Nephron (organoid): ENCODE measurements around the gene HIPK2.

Experiments
- H3K27ac Mint-ChIP-seq, 3 experiments: 2 replicates each; pipeline ENCODE4 v1.8.0; 2020; ENCODE audit warnings: mixed read lengths in 3 of 3, mild to moderate bottlenecking in 2 of 3, moderate library complexity in 1 of 3
- H3K27me3 Mint-ChIP-seq: 2 replicates; pipeline ENCODE4 v1.8.0; 2021; ENCODE audit warnings: low read depth, mild to moderate bottlenecking, moderate library complexity, mixed read lengths
- H3K36me3 Mint-ChIP-seq: 2 replicates; pipeline ENCODE4 v1.8.0; 2020; ENCODE audit warnings: low read depth, mixed read lengths
- H3K4me1 Mint-ChIP-seq: 2 replicates; pipeline ENCODE4 v1.8.0; 2020; ENCODE audit warnings: mixed read lengths
- H3K4me3 Mint-ChIP-seq, 3 experiments: 2 replicates each; pipeline ENCODE4 v1.8.0; 2020; ENCODE audit warnings: mild to moderate bottlenecking in 3 of 3, mixed read lengths in 3 of 3, moderate library complexity in 2 of 3
- H3K9me3 Mint-ChIP-seq: 2 replicates; pipeline ENCODE4 v1.8.0; 2020; ENCODE audit warnings: mixed read lengths
- TF ChIP-seq, protein P1 (sequence below), 3 experiments: fragments of 200-600 bp; sonication (generic); IDR thresholded peaks; one replicate each; pipeline ENCODE4 v1.5.0; 2021; ENCODE audit warnings: antibody characterized with exemption in 3 of 3; ENCODE audit not compliant: unreplicated experiment in 3 of 3

HIPK2 gene

DNA sequence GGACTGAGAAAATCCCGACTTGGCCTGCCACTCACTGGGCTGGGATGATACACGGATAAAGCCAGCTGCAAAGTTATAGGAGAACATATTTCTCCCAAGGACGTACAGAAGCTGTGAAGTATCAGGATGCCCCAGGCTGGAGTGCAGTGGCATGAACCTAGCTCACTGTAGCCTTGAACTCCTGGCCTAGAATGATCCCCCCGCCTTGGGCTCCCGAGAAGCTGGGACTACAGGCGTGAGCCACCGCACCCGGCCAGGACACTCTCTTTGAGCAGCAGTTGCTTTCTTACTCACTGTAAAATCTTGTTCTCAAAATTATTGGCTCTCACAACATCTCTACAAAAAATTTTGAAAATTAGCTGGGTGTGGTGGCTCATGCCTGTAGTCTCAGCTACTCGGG lies 203.9 kb downstream of the HIPK2 start:
- Mint-ChIP-seq H3K27me3 (no peaks in the 10 kb centered on the region), H3K27ac (no peak overlapping the region), H3K4me3 (no peak overlapping the region), H3K36me3 (peaks cover 73% of the 10 kb centered on the region), H3K4me1 (peaks cover 7% of the 10 kb centered on the region), H3K9me3 (no peaks in the 10 kb centered on the region)
- TF ChIP-seq, protein P1, sequence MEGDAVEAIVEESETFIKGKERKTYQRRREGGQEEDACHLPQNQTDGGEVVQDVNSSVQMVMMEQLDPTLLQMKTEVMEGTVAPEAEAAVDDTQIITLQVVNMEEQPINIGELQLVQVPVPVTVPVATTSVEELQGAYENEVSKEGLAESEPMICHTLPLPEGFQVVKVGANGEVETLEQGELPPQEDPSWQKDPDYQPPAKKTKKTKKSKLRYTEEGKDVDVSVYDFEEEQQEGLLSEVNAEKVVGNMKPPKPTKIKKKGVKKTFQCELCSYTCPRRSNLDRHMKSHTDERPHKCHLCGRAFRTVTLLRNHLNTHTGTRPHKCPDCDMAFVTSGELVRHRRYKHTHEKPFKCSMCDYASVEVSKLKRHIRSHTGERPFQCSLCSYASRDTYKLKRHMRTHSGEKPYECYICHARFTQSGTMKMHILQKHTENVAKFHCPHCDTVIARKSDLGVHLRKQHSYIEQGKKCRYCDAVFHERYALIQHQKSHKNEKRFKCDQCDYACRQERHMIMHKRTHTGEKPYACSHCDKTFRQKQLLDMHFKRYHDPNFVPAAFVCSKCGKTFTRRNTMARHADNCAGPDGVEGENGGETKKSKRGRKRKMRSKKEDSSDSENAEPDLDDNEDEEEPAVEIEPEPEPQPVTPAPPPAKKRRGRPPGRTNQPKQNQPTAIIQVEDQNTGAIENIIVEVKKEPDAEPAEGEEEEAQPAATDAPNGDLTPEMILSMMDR (IDR thresholded peaks at IDR 0.05; ENCODE audit: unreplicated experiment in 3 of 3) = no peak

DNA sequence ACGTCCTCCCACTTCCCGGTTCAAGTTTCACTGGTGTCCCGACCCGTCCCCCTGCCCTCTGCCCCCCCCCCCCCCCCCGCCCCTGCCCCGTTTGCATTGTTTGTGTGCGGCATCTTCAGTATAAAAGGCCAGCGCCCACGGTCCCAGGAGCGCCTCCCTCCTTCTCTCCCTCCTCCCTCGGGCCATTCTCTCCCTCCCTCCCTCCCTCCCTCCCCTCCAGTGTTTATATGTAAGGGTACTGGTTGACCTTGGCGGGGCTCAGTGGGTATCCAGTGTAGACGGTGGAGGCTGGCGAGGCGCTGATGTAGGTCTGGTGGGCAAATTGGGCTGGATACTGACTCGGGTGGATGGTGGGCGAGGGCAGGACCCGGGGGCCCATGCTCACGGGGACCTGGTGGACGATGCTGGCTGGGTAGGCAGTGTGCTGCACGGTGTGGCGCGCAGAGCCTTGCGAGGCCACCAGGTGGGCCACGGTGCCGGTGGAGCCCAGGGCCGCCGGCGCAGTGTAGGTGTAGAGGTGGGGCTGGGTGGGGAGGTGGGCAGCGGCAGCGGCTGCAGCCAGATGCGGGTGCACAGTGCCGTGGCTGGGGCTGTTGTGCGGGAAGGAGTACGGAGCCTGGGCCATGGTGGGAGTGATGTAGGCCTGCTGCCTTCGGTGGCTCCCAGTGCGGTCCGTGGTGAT lies 205.0 kb downstream of the HIPK2 start:
- Mint-ChIP-seq H3K27ac (no peak overlapping the region), H3K4me1 (peaks cover 7% of the 10 kb centered on the region), H3K4me3 (no peak overlapping the region), H3K9me3 (no peaks in the 10 kb centered on the region), H3K36me3 (peaks cover 74% of the 10 kb centered on the region), H3K27me3 (no peaks in the 10 kb centered on the region)
- TF ChIP-seq, protein P1 (IDR thresholded peaks at IDR 0.05; ENCODE audit: unreplicated experiment in 3 of 3) = no peak

DNA sequence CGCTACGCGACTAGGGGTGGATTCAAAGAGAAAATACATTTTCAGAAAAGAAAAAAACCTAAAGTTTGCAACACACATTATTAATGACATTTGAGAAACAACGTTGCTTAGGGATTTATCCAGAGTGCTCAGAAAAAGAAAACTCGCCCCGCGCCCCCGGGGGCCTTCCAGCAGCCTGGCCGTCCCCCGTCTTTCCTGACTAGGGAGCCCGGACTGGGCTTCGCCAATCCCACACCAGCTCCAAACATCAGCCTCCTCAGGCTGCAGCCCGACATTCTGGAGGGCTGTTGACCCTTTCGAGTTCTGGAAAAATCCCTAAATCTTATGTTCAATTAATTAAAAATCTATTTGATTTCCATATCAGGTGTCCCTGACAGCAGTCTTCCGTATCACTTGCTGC lies 205.7 kb downstream of the HIPK2 start:
- no peak overlapping the region for H3K27ac Mint-ChIP-seq
- H3K36me3 Mint-ChIP-seq = peaks cover 73% of the 10 kb centered on the region
- TF ChIP-seq, protein P1 (IDR thresholded peaks at IDR 0.05; ENCODE audit: unreplicated experiment in 3 of 3) = no peak
- no peaks in the 10 kb centered on the region for H3K9me3 Mint-ChIP-seq
- no peak overlapping the region for H3K4me3 Mint-ChIP-seq
- H3K4me1 Mint-ChIP-seq = peaks cover 7% of the 10 kb centered on the region
- no peaks in the 10 kb centered on the region for H3K27me3 Mint-ChIP-seq

DNA sequence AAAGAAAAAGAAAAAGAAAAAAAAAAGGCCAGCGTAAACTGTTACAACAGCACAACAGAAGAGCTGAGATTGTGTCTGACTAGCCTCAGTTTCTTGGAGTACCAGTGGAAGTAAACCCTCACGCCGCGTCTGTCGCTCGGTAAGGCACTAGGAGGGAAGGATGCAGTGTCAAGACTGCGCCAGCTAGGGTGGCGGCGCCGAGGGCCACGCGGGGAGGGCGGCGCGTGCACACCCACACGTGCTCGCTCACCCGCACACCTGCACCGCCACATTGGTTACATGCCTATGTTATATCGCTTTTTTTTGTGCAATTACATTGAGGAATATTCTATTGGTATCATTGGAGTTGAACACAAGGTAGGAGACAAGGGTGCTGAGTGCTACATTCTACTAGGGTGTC lies 206.1 kb downstream of the HIPK2 start:
- no peak overlapping the region for H3K4me3 Mint-ChIP-seq
- no peaks in the 10 kb centered on the region for H3K9me3 Mint-ChIP-seq
- H3K4me1 Mint-ChIP-seq = peaks cover 7% of the 10 kb centered on the region
- TF ChIP-seq, protein P1 (IDR thresholded peaks at IDR 0.05; ENCODE audit: unreplicated experiment in 3 of 3) = no peak
- H3K27me3 Mint-ChIP-seq = no peaks in the 10 kb centered on the region
- H3K27ac Mint-ChIP-seq = no peak overlapping the region
- peaks cover 74% of the 10 kb centered on the region for H3K36me3 Mint-ChIP-seq

DNA sequence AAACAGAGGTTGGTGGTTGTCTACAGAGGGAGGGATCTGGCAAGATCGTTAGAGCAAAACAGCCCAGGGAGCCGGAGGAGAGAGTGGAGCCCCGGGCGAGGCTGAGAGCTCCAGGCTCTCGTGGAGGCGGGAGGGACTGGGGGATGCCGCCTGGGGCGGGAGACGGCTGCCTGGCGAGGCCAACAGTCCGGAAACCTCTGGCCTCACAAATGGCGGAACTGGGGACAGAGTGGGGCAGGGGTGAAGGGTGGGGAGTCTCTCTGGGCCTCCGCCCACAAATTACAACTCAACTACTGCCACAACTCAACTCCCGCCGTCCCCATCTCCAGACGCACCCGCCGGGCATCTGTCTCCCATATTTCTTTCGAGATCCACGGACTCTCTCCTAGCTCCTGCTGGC lies 206.6 kb downstream of the HIPK2 start:
- H3K27ac Mint-ChIP-seq = no peak overlapping the region
- no peak overlapping the region for H3K4me3 Mint-ChIP-seq
- TF ChIP-seq, protein P1 (IDR thresholded peaks at IDR 0.05; ENCODE audit: unreplicated experiment in 3 of 3) = no peak
- no peaks in the 10 kb centered on the region for H3K9me3 Mint-ChIP-seq
- peaks cover 7% of the 10 kb centered on the region for H3K4me1 Mint-ChIP-seq
- H3K27me3 Mint-ChIP-seq = no peaks in the 10 kb centered on the region
- peaks cover 74% of the 10 kb centered on the region for H3K36me3 Mint-ChIP-seq

DNA sequence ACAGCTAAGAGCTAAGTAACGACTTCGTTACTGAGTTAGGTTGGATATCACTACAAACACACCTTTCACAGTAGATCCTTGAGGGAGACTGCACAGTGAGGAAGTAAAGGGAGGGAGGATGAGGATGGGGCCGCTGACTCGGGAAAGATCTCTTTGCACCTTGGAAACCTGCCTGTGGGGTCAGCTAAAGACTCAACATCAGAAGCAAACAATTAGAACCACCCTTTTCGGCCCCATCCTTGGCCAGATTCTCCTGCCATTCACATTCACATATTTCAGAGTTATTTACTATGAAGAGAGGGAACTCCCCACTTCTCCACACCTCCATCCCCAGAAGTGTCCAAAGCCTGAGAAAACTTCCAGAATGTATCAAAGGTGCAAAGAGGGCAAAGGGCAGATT lies 207.2 kb downstream of the HIPK2 start:
- no peaks in the 10 kb centered on the region for H3K9me3 Mint-ChIP-seq

More for the DNA sequence above, 207.2 kb downstream of the HIPK2 start:
- Mint-ChIP-seq H3K27ac (peak overlapping the region in 1 of 3 experiments; percentile 40), H3K27me3 (no peaks in the 10 kb centered on the region), H3K4me3 (no peak overlapping the region), H3K36me3 (peaks cover 73% of the 10 kb centered on the region), H3K4me1 (peaks cover 7% of the 10 kb centered on the region)
- TF ChIP-seq, protein P1 (IDR thresholded peaks at IDR 0.05; ENCODE audit: unreplicated experiment in 3 of 3) = no peak
